Upper lobe of left lung (tissue), 6 donors: ENCODE results near the gene PEX11G. TPM values are rescaled to one million over a fixed set of nuclear protein-coding genes. Genes with fewer than 3 reads are reported as not detected.

Experiments used
- ATAC-seq, 2 donors: fragments of 200-7000 bp; cut with Tn5 transposase; one replicate each; pipeline ENCODE4 v1.9.1; 2022; ENCODE audit warnings: mild to moderate bottlenecking in 2 of 2, moderate library complexity in 2 of 2; ENCODE audit not compliant: low FRiP score in 2 of 2
- DNase-seq, 2 donors: peaks; one replicate each; pipeline ENCODE4 v3.0.0-alpha.2; 2019 to 2020
- H3K27ac ChIP-seq, 4 donors: fragments of 200-600 bp; sonication (generic); one replicate each; pipeline ENCODE4 v1.5.1; 2016 to 2019
- H3K27me3 ChIP-seq, 4 donors: fragments of 200-600 bp; sonication (generic); one replicate each; pipeline ENCODE4 v1.5.1; 2017 to 2019
- H3K36me3 ChIP-seq, 4 donors: fragments of 200-600 bp; sonication (generic); one replicate each; pipeline ENCODE4 v1.5.1; 2016 to 2019
- H3K4me1 ChIP-seq, 4 donors: fragments of 200-600 bp; sonication (generic); one replicate each; pipeline ENCODE4 v1.5.1; 2018 to 2019
- H3K4me3 ChIP-seq, 4 donors: fragments of 200-600 bp; sonication (generic); one replicate each; pipeline ENCODE4 v1.5.1; 2017 to 2019; ENCODE audit warnings: mild to moderate bottlenecking in 2 of 4, moderate library complexity in 1 of 4
- H3K9me3 ChIP-seq, 4 donors: fragments of 200-600 bp; sonication (generic); one replicate each; pipeline ENCODE4 v1.5.1; 2018 to 2019
- CTCF ChIP-seq, 6 experiments: fragments of 450-650 bp in 4 of 6; fragments of 200-600 bp in 2 of 6; sonication (generic) in 2 of 6; IDR thresholded peaks; one replicate each; pipeline ENCODE4 v1.5.1; 2016 to 2019; ENCODE audit warnings: antibody characterized with exemption in 6 of 6
- EP300 ChIP-seq, 4 donors: sonication (generic); formaldehyde crosslinking; IDR thresholded peaks; one replicate each; pipeline ENCODE4 v1.5.1; 2017; ENCODE audit warnings: antibody characterized with exemption in 4 of 4, control low read depth in 2 of 4
- POLR2A ChIP-seq, 4 donors: fragments of 450-650 bp; IDR thresholded peaks; one replicate each; pipeline ENCODE4 v1.5.1; 2016 to 2017; ENCODE audit warnings: antibody characterized with exemption in 4 of 4, mild to moderate bottlenecking in 2 of 4
- POLR2AphosphoS5 ChIP-seq, 2 donors: sonication (generic); formaldehyde crosslinking; IDR thresholded peaks; one replicate each; pipeline ENCODE4 v1.5.1; 2017; ENCODE audit warnings: antibody characterized with exemption in 2 of 2
- WGBS, 2 donors: methylation state at CpG; one replicate each; pipeline ENCODE4 v1.1.5; 2017 to 2018; 5-methylcytosine and 5-hydroxymethylcytosine counted together
- total RNA-seq, 6 donors: library from RNA; depleted of rRNA in 4 of 6; stranded (reverse); fragments of >200 nt in 4 of 6; gene quantifications; one replicate each; pipeline versions ENCODE4 v1.1.0 to v1.2.1, GENCODE V29; 2016 to 2021
- donor health status: DM: no; HTN: no; CAD: no; lungs with moderate emphysema.
- donor health status: DM: no; HTN: yes; CAD: no; lungs with severe emphysema.

PEX11G gene
- total RNA-seq, 6 donors from 2014 or later: 2.3 to 9.1 (median 5.4) TPM

GRCh38 chr19:7505288-7505681 is 16.4 kb upstream of the PEX11G start:
- ATAC-seq: no peak
- peak in 1 of 2 donors; percentile 64 for DNase-seq
- Histone ChIP-seq H3K9me3 (no peaks in the 10 kb centered on the region), H3K27ac (no peak overlapping the region), H3K4me1 (peaks cover 26 to 50% (median 31%) of the 10 kb centered on the region in 4 donors), H3K4me3 (peak overlapping the region in 3 of 4 donors; percentile 31 to 43 (median 39)), H3K27me3 (peaks cover 0 to 10% (median 0%) of the 10 kb centered on the region in 4 donors), H3K36me3 (no peaks in the 10 kb centered on the region)
- WGBS, 2 donors: 37 to 40% methylated on average over 19 of the region's 19 CpGs
- no peak for TF ChIP-seq CTCF (IDR thresholded peaks at IDR 0.05)
- no peak for TF ChIP-seq POLR2A (IDR thresholded peaks at IDR 0.05)
- no peak for TF ChIP-seq EP300 (IDR thresholded peaks at IDR 0.05)
- TF ChIP-seq POLR2AphosphoS5 (IDR thresholded peaks at IDR 0.05): no peak

- Histone ChIP-seq H3K27ac (no peak overlapping the region), H3K36me3 (no peaks in the 10 kb centered on the region), H3K27me3 (peaks cover 0 to 10% (median 0%) of the 10 kb centered on the region in 4 donors), H3K9me3 (no peaks in the 10 kb centered on the region), H3K4me1 (peaks cover 26 to 50% (median 31%) of the 10 kb centered on the region in 4 donors), H3K4me3 (no peak overlapping the region)
- DNase-seq (no peak), ATAC-seq (no peak)
- 80 to 88% methylated on average over 5 to 6 of the region's 6 CpGs for WGBS, 2 donors
- TF ChIP-seq EP300 (IDR thresholded peaks at IDR 0.05) (no peak), CTCF (IDR thresholded peaks at IDR 0.05) (no peak), POLR2AphosphoS5 (IDR thresholded peaks at IDR 0.05) (no peak), POLR2A (IDR thresholded peaks at IDR 0.05) (no peak)
Observed at GRCh38 chr19:7504684-7505083, 15.8 kb upstream of the PEX11G start.

GRCh38 chr19:7502552-7502951 is 13.7 kb upstream of the PEX11G start:
- peaks cover 22 to 40% (median 25%) of the 10 kb centered on the region in 4 donors for H3K4me1 ChIP-seq
- peaks cover 0 to 10% (median 0%) of the 10 kb centered on the region in 4 donors for H3K27me3 ChIP-seq
- H3K4me3 ChIP-seq: no peak overlapping the region
- no peak overlapping the region for H3K27ac ChIP-seq
- 61 to 72% methylated on average over 2 of the region's 2 CpGs for WGBS, 2 donors
- no peaks in the 10 kb centered on the region for H3K9me3 ChIP-seq
- no peaks in the 10 kb centered on the region for H3K36me3 ChIP-seq
- ATAC-seq: no peak
- no peak for TF ChIP-seq POLR2AphosphoS5 (IDR thresholded peaks at IDR 0.05)
- no peak for TF ChIP-seq EP300 (IDR thresholded peaks at IDR 0.05)
- no peak for TF ChIP-seq CTCF (IDR thresholded peaks at IDR 0.05)
- TF ChIP-seq POLR2A (IDR thresholded peaks at IDR 0.05): no peak
- DNase-seq: no peak

GRCh38 chr19:7500811-7501450 is 12.1 kb upstream of the PEX11G start:
- no peaks in the 10 kb centered on the region for H3K9me3 ChIP-seq
- peak in 1 of 2 donors; percentile 44 for ATAC-seq
- peak in 1 of 2 donors; percentile 90 for DNase-seq
- no peak for TF ChIP-seq EP300 (IDR thresholded peaks at IDR 0.05)
- TF ChIP-seq POLR2A (IDR thresholded peaks at IDR 0.05): no peak
- TF ChIP-seq CTCF (IDR thresholded peaks at IDR 0.05): peak in 2 of 6 experiments; percentile 26 to 58
- no peak for TF ChIP-seq POLR2AphosphoS5 (IDR thresholded peaks at IDR 0.05)
- no peak overlapping the region for H3K27ac ChIP-seq
- 7 to 20% methylated on average over 2 to 37 of the region's 93 CpGs for WGBS, 2 donors
- H3K27me3 ChIP-seq: peaks cover 0 to 10% (median 0%) of the 10 kb centered on the region in 4 donors
- no peaks in the 10 kb centered on the region for H3K36me3 ChIP-seq
- H3K4me3 ChIP-seq: peak overlapping the region; percentile 19 to 55 (median 39)
- peaks cover 17 to 23% (median 19%) of the 10 kb centered on the region in 4 donors for H3K4me1 ChIP-seq

- TF ChIP-seq EP300 (IDR thresholded peaks at IDR 0.05) (no peak), CTCF (IDR thresholded peaks at IDR 0.05) (peak in 3 of 6 experiments; percentile 11 to 25 (median 15)), POLR2A (IDR thresholded peaks at IDR 0.05) (no peak), POLR2AphosphoS5 (IDR thresholded peaks at IDR 0.05) (no peak)
- H3K36me3 ChIP-seq: no peaks in the 10 kb centered on the region
- ATAC-seq: no peak
- no peak for DNase-seq
- peaks cover 22 to 25% (median 23%) of the 10 kb centered on the region in 4 donors for H3K4me1 ChIP-seq
- H3K27ac ChIP-seq: no peak overlapping the region
- H3K9me3 ChIP-seq: no peaks in the 10 kb centered on the region
- H3K27me3 ChIP-seq: peaks cover 0 to 10% (median 0%) of the 10 kb centered on the region in 4 donors
- WGBS, 2 donors: 53 to 54% methylated on average over 7 of the region's 7 CpGs
- no peak overlapping the region for H3K4me3 ChIP-seq
Observed at GRCh38 chr19:7497292-7497691, 8.5 kb upstream of the PEX11G start.
